HCT116 (cell line): ENCODE data around the gene TNFAIP8L3. TPM values are rescaled to one million over a fixed set of nuclear protein-coding genes. Genes with fewer than 3 reads are reported as not detected.

Experiments
- ATAC-seq: fragments of 200-7000 bp; cut with Tn5 transposase; 2 replicates; pipeline ENCODE4 v1.9.1; 2020; ENCODE audit warnings: mild to moderate bottlenecking, moderate library complexity
- BruUV-seq: library from RNA; stranded (reverse); fragments of 400-500 nt; replicated peaks from 2 replicates; lab custom pipeline; 2021; lab: Mats Ljungman, UMichigan
- CTCF ChIA-PET: fragments of 300-600 bp; sonication (Branson Sonifier 250); formaldehyde crosslinking; loops from one replicate; lab custom pipeline; 2021; ENCODE audit warnings: antibody characterized with exemption; lab: Charles Lee
- POLR2A ChIA-PET: fragments of 300-600, 350-600 bp; sonication (Branson Sonifier 250); formaldehyde crosslinking; loops from one replicate; lab custom pipeline; 2021; ENCODE audit warnings: antibody characterized with exemption; lab: Charles Lee
- RAD21 ChIA-PET, 2 experiments: fragments of 300-600 bp; sonication (Branson Sonifier 250); formaldehyde crosslinking; loops; one replicate each; lab custom pipeline; 2023; ENCODE audit warnings: low total read pairs in 2 of 2; ENCODE audit not compliant: uncharacterized antibody in 2 of 2, unreplicated experiment in 2 of 2, low non-redundant PET in 1 of 2; lab: Charles Lee
- DNase-seq: peaks from one replicate; pipeline ENCODE4 v3.0.0-alpha.2; 2010; ENCODE audit warnings: low read depth, low spot score
- H2AFZ ChIP-seq: fragments of 200-600 bp; shearing (Covaris generic), sonication (generic); 2 replicates; pipeline ENCODE4 v1.6.1; 2017; ENCODE audit warnings: low read depth, mixed run types, mixed read lengths, antibody characterized with exemption, low read length; ENCODE audit not compliant: poor library complexity, severe bottlenecking
- H3K27ac ChIP-seq: 2 replicates; pipeline ENCODE4 v1.5.1; 2012; ENCODE audit warnings: low read depth, low read length
- H3K27me3 ChIP-seq: fragments of 200-600 bp; sonication (generic); 2 replicates; pipeline ENCODE4 v1.6.1; 2016; ENCODE audit warnings: mixed run types, low read length, mixed read lengths; ENCODE audit not compliant: insufficient read depth
- H3K36me3 ChIP-seq, 2 experiments: fragments of 200-500 bp in 1 of 2; fragments of 200-600 bp in 1 of 2; sonication (Bioruptor generic) in 1 of 2; sonication (generic) in 1 of 2; 2 replicates each; pipeline versions ENCODE4 v1.5.1 to v1.6.1; 2014 to 2016; ENCODE audit warnings: low read length in 2 of 2, inconsistent platforms in 1 of 2, mixed read lengths in 1 of 2, mixed run types in 1 of 2; ENCODE audit not compliant: insufficient read depth in 2 of 2, control insufficient read depth in 1 of 2
- H3K4me1 ChIP-seq, 2 experiments: fragments of 200-600 bp in 1 of 2; sonication (generic) in 1 of 2; 2 replicates each; pipeline versions ENCODE4 v1.5.1 to v1.6.1; 2012 to 2017; ENCODE audit warnings: low read length in 2 of 2, inconsistent platforms in 1 of 2, mild to moderate bottlenecking in 1 of 2, mixed read lengths in 1 of 2, mixed run types in 1 of 2, moderate library complexity in 1 of 2; ENCODE audit not compliant: insufficient read depth in 2 of 2, control insufficient read depth in 1 of 2
- H3K4me2 ChIP-seq: fragments of 200-600 bp; sonication (generic); 2 replicates; pipeline ENCODE4 v1.6.1; 2017; ENCODE audit warnings: mixed run types, low read length, mixed read lengths
- H3K4me3 ChIP-seq, 2 experiments: fragments of 200-600 bp in 1 of 2; sonication (generic) in 1 of 2; replicated peaks in 1 of 2; 2 replicates each; pipeline ENCODE4 v1.5.1; 2011 to 2016; ENCODE audit warnings: low read length in 2 of 2, control low read depth in 1 of 2, low read depth in 1 of 2, mild to moderate bottlenecking in 1 of 2, mixed read lengths in 1 of 2, mixed run types in 1 of 2
- H3K79me2 ChIP-seq: fragments of 200-600 bp; sonication (generic); 2 replicates; pipeline ENCODE4 v1.6.1; 2017; ENCODE audit warnings: mild to moderate bottlenecking, mixed run types, low read length, moderate library complexity, mixed read lengths; ENCODE audit not compliant: insufficient read depth
- H3K9ac ChIP-seq: fragments of 200-600 bp; sonication (generic); 2 replicates; pipeline ENCODE4 v1.6.1; 2016; ENCODE audit warnings: low read length, mixed read lengths
- H3K9me2 ChIP-seq: fragments of 200-600 bp; sonication (generic), shearing (Covaris generic); 2 replicates; pipeline ENCODE4 v1.6.1; 2017; ENCODE audit warnings: mixed run types, mild to moderate bottlenecking, moderate library complexity; ENCODE audit not compliant: insufficient read depth
- H3K9me3 ChIP-seq, 2 experiments: fragments of 200-500 bp in 1 of 2; fragments of 200-600 bp in 1 of 2; sonication (Bioruptor generic) in 1 of 2; sonication (generic) in 1 of 2; 2 replicates each; pipeline ENCODE4 v1.6.1; 2014 to 2017; ENCODE audit warnings: low read length in 2 of 2, mixed read lengths in 2 of 2, inconsistent platforms in 1 of 2, low read depth in 1 of 2, mild to moderate bottlenecking in 1 of 2, mixed run types in 1 of 2, moderate library complexity in 1 of 2; ENCODE audit not compliant: control insufficient read depth in 1 of 2, insufficient read depth in 1 of 2
- H4K20me1 ChIP-seq: fragments of 200-600 bp; sonication (generic), shearing (Covaris generic); 2 replicates; pipeline ENCODE4 v1.6.1; 2017; ENCODE audit warnings: mixed run types, mild to moderate bottlenecking, moderate library complexity; ENCODE audit not compliant: insufficient read depth
- CBX3 ChIP-seq: IDR thresholded peaks from 2 replicates; pipeline ENCODE4 v1.6.1; 2012; ENCODE audit warnings: low read depth
- CEBPB ChIP-seq: IDR thresholded peaks from 2 replicates; pipeline ENCODE4 v1.6.1; 2012; ENCODE audit warnings: low read depth
- EZH2 ChIP-seq: fragments of 200-600 bp; sonication (generic); IDR thresholded peaks from 2 replicates; pipeline ENCODE4 v1.6.1; 2017; ENCODE audit warnings: antibody characterized with exemption, mixed run types
- FOSL1 ChIP-seq: IDR thresholded peaks from 2 replicates; pipeline ENCODE4 v1.6.1; 2012; ENCODE audit warnings: low read depth
- POLR2A ChIP-seq: IDR thresholded peaks from 2 replicates; pipeline ENCODE4 v1.7.0; 2011; ENCODE audit warnings: borderline replicate concordance; ENCODE audit not compliant: insufficient read depth, insufficient read length; ENCODE audit errors: extremely low read depth
- SIN3A ChIP-seq: IDR thresholded peaks from 2 replicates; pipeline ENCODE4 v1.6.1; 2012; ENCODE audit warnings: low read depth
- TCF7L2 ChIP-seq: IDR thresholded peaks from 2 replicates; pipeline ENCODE4 v1.7.0; 2011; ENCODE audit warnings: borderline replicate concordance, inconsistent platforms; ENCODE audit not compliant: insufficient read depth, insufficient read length; ENCODE audit errors: extremely low read depth
- YY1 ChIP-seq: IDR thresholded peaks from 2 replicates; pipeline ENCODE4 v1.6.1; 2011; ENCODE audit warnings: low read length, low read depth, moderate library complexity, mild to moderate bottlenecking; ENCODE audit not compliant: insufficient replicate concordance; ENCODE audit errors: extremely low read depth
- ZBTB33 ChIP-seq: IDR thresholded peaks from 2 replicates; pipeline ENCODE4 v1.6.1; 2011; ENCODE audit warnings: mild to moderate bottlenecking, low read length, moderate library complexity; ENCODE audit not compliant: insufficient replicate concordance; ENCODE audit errors: extremely low read depth
- intact Hi-C: fragments of 100-400 bp; cut with micrococcal nuclease; formaldehyde crosslinking; loops from 2 replicates; pipeline ENCODE4 v1.10.0; 2022
- total RNA-seq: library from RNA; stranded (reverse); gene quantifications from one replicate; pipeline ENCODE4 v1.2.1, GENCODE V29; 2021; ENCODE audit not compliant: unreplicated experiment

The TNFAIP8L3 gene
- total RNA-seq, 1 experiment from 2014 or later: 0.47 TPM

DNA sequence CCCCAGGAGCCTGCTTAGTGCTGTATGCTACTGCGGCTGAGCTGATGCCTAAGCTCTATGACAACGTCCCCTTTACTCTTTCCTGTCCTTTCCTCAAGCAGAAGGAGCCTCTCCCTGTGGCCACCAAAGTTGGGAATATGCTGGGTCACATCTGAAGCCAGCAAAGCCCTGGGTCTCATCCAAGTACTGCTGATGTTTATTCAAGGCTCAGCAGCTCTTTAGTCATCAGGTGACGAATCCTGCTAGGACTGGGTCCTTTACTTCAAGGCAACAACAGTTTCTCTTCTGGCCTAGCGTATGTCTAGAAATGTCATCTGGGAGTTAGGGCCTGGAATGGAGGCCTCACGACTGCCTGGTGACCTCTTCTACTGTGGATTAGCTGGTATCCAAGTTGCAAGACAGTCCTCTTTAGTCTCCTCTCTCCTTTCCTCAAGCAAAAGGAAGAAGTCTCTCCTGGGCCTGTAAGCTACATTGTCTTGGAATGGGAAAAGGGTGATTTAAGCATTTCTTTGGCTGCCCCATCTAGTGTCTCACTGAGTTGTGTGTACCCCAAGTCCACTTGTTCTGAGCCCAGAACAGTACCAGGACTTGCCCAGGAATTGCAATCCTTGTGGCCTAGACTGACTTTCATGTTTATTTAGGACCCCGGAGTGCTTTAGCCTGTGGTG lies 63.9 kb downstream of the TNFAIP8L3 start:
- RAD21 ChIA-PET: no interaction called here
- no peak for ATAC-seq
- peaks cover 0 to 3% of the 10 kb centered on the region in 2 experiments; a peak in 1 of 4 replicates for H3K4me1 ChIP-seq
- no peak overlapping the region for H3K9ac ChIP-seq
- H3K4me3 ChIP-seq: no peak overlapping the region
- no peak overlapping the region for H3K27ac ChIP-seq
- H3K36me3 ChIP-seq: no peaks in the 10 kb centered on the region
- no peaks in the 10 kb centered on the region for H3K79me2 ChIP-seq
- intact Hi-C loops: no loop called here
- H3K9me3 ChIP-seq: no peaks in the 10 kb centered on the region
- H3K27me3 ChIP-seq: no peaks in the 10 kb centered on the region
- BruUV-seq: no TSS peak
- no peaks in the 10 kb centered on the region for H3K9me2 ChIP-seq
- no peak for TF ChIP-seq CEBPB
- TF ChIP-seq TCF7L2: no peak
- TF ChIP-seq SIN3A: no peak
- no peak for TF ChIP-seq ZBTB33
- TF ChIP-seq EZH2: no peak
- TF ChIP-seq POLR2A: no peak
- TF ChIP-seq YY1: no peak
- TF ChIP-seq CBX3: no peak
- no peak for TF ChIP-seq FOSL1
- no peaks in the 10 kb centered on the region for H4K20me1 ChIP-seq
- POLR2A ChIA-PET: no interaction called here
- H3K4me2 ChIP-seq: no peak overlapping the region
- no peak overlapping the region for H2AFZ ChIP-seq
- DNase-seq: no peak
- CTCF ChIA-PET: no interaction called here
